Mesothelial cell of epicardium (in vitro differentiated cells): ENCODE data around the gene CDH4. TPM values are rescaled to one million over a fixed set of nuclear protein-coding genes. Genes with fewer than 3 reads are reported as not detected.

ENCODE experiments used
- DNase-seq, 2 experiments: peaks; one replicate each; pipeline ENCODE4 v3.0.0; 2021; ENCODE audit warnings: low spot score in 2 of 2; ENCODE audit not compliant: unreplicated experiment in 2 of 2
- H3K27ac Mint-ChIP-seq: 2 replicates; pipeline ENCODE4 v1.8.0; 2021; ENCODE audit warnings: mixed read lengths
- H3K27me3 Mint-ChIP-seq: 2 replicates; pipeline ENCODE4 v1.8.0; 2021; ENCODE audit warnings: low read depth, mixed read lengths
- H3K36me3 Mint-ChIP-seq: 2 replicates; pipeline ENCODE4 v1.8.0; 2021; ENCODE audit warnings: mixed read lengths
- H3K4me1 Mint-ChIP-seq: 2 replicates; pipeline ENCODE4 v1.8.0; 2021; ENCODE audit warnings: mixed read lengths
- H3K4me3 Mint-ChIP-seq: 2 replicates; pipeline ENCODE4 v1.8.0; 2021; ENCODE audit warnings: mild to moderate bottlenecking, moderate library complexity, mixed read lengths
- H3K9me3 Mint-ChIP-seq: 2 replicates; pipeline ENCODE4 v1.8.0; 2021; ENCODE audit warnings: mixed read lengths
- CTCF ChIP-seq: fragments of 200-600 bp; sonication (generic); IDR thresholded peaks from one replicate; pipeline ENCODE4 v1.5.0; 2021; ENCODE audit warnings: antibody characterized with exemption; ENCODE audit not compliant: unreplicated experiment
- total RNA-seq: library from RNA; stranded (reverse); gene quantifications from 3 replicates; pipeline ENCODE4 v1.2.1, GENCODE V29; 2021

Gene CDH4
- total RNA-seq, 1 donor from 2014 or later = 1.1 TPM

GRCh38 chr20:61731363-61732181 lies 479.5 kb downstream of the CDH4 start:
- no peak for TF ChIP-seq CTCF
- H3K9me3 Mint-ChIP-seq = no peaks in the 10 kb centered on the region
- no peak for DNase-seq
- H3K27ac Mint-ChIP-seq = no peak overlapping the region
- peaks cover 7% of the 10 kb centered on the region for H3K4me1 Mint-ChIP-seq
- H3K27me3 Mint-ChIP-seq = peaks cover 36% of the 10 kb centered on the region
- no peak overlapping the region for H3K4me3 Mint-ChIP-seq
- H3K36me3 Mint-ChIP-seq = no peaks in the 10 kb centered on the region

DNA sequence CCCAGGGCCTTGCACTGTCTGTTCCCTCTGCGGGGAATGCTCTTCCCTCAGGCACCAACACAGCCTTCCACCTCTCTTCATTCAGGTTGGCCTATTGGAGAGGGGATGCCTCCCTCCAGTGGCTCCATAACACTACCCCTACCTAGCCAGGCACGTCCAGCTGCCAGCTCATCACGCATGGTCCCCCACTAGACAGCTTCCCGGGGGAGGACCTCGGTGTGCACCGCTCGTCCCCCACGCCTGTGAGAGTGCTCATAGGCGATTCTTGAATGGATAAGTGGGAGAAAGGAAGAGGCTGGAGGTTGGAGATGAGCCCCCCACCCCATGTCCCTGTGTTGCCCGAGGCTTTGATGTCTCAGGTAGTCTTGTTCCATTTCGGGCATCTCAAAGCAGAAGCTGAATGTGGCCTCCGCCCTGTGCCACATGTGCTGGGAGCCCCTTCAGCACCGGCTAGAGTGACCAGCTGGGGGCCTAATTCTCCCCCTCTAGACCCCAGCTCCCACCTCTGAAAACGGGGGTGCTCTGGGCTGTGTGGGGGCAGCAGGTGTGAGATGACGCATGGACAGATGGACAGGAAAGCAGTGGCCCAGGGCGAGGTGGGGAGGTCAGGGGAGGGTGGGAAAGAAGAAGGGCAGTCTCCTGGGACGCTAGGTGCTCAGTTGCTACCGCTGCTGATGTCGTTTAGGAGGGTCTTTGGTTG lies 480.6 kb downstream of the CDH4 start:
- no peaks in the 10 kb centered on the region for H3K9me3 Mint-ChIP-seq
- H3K4me3 Mint-ChIP-seq = no peak overlapping the region
- H3K27me3 Mint-ChIP-seq = peaks cover 36% of the 10 kb centered on the region
- no peak for TF ChIP-seq CTCF
- peaks cover 7% of the 10 kb centered on the region for H3K4me1 Mint-ChIP-seq
- no peak overlapping the region for H3K27ac Mint-ChIP-seq
- H3K36me3 Mint-ChIP-seq = no peaks in the 10 kb centered on the region
- no peak for DNase-seq

DNA sequence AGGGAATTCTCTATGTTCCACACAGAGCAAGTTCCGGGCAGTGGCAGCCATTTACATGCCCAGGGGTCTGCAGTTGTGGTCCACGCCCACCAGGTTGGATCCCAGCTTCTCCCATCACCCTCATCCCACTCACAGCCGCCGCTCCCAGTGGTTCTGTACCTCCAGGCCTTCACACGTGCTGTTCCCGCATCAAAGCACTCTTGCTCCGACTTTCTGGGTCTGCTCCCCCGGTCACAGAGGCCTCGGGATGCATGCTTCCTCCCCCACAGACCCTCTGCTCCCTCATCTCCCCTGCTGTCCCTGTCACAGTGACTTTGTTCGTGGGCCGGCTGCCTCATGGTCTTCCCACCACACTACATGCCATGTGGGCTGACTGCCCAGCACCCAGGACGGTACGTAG lies 481.2 kb downstream of the CDH4 start:
- no peak for DNase-seq
- Mint-ChIP-seq H3K27me3 (peaks cover 36% of the 10 kb centered on the region), H3K27ac (no peak overlapping the region), H3K9me3 (no peaks in the 10 kb centered on the region), H3K4me3 (no peak overlapping the region), H3K36me3 (no peaks in the 10 kb centered on the region), H3K4me1 (peaks cover 7% of the 10 kb centered on the region)
- no peak for TF ChIP-seq CTCF

- no peak for DNase-seq
- no peak overlapping the region for H3K4me3 Mint-ChIP-seq
These were observed 482.1 kb downstream of the CDH4 start for GRCh38 chr20:61733891-61734732.

More at GRCh38 chr20:61733891-61734732, 482.1 kb downstream of the CDH4 start:
- H3K27me3 Mint-ChIP-seq = peaks cover 37% of the 10 kb centered on the region
- peaks cover 7% of the 10 kb centered on the region for H3K4me1 Mint-ChIP-seq
- no peak for TF ChIP-seq CTCF
- H3K27ac Mint-ChIP-seq = no peak overlapping the region
- no peaks in the 10 kb centered on the region for H3K9me3 Mint-ChIP-seq
- H3K36me3 Mint-ChIP-seq = no peaks in the 10 kb centered on the region
